Measurements from ENCODE around the gene MED28.
"Not testable (repeated sequence)": the region's sequence is repeated elsewhere in the genome, so short reads cannot be mapped to it uniquely, and the experiment has no call there.

The MED28 gene

GRCh38 chr4:17618926-17619325 lies 4.5 kb downstream of the MED28 start:
- no peak for DNase-seq (ENCODE audit: low spot score)

GRCh38 chr4:17619416-17620105 lies 5.1 kb downstream of the MED28 start:
- DNase-seq (ENCODE audit: low spot score) = no peak

GRCh38 chr4:17623451-17624001 lies 9.1 kb downstream of the MED28 start:
- peak; percentile 33 for DNase-seq (ENCODE audit: low spot score)

GRCh38 chr4:17624821-17625220 lies 10.4 kb downstream of the MED28 start:
- DNase-seq (ENCODE audit: low spot score) = no peak

GRCh38 chr4:17630228-17630627 lies 15.8 kb downstream of the MED28 start:
- DNase-seq (ENCODE audit: low spot score) = no peak

GRCh38 chr4:17633600-17633999 lies 19.2 kb downstream of the MED28 start:
- DNase-seq (ENCODE audit: low spot score) = no peak

GRCh38 chr4:17635056-17635455 lies 20.6 kb downstream of the MED28 start:
- DNase-seq (ENCODE audit: low spot score) = no peak

GRCh38 chr4:17636341-17636695 lies 21.9 kb downstream of the MED28 start:
- no peak for DNase-seq (ENCODE audit: low spot score)

GRCh38 chr4:17636696-17637622 lies 22.5 kb downstream of the MED28 start:
- DNase-seq (ENCODE audit: low spot score) = peak; percentile 89

GRCh38 chr4:17639136-17639535 lies 24.7 kb downstream of the MED28 start:
- DNase-seq (ENCODE audit: low spot score) = no peak

- no peak for DNase-seq (ENCODE audit: low spot score)
Observed at GRCh38 chr4:17642398-17642783, 27.9 kb downstream of the MED28 start.

GRCh38 chr4:17646693-17647092 lies 32.3 kb downstream of the MED28 start:
- no peak for DNase-seq (ENCODE audit: low spot score)

GRCh38 chr4:17647176-17647806 lies 32.9 kb downstream of the MED28 start:
- no peak for DNase-seq (ENCODE audit: low spot score)

- no peak for DNase-seq (ENCODE audit: low spot score)
Observed at GRCh38 chr4:17647927-17648326, 33.5 kb downstream of the MED28 start.

- no peak for DNase-seq (ENCODE audit: low spot score)
Observed at GRCh38 chr4:17650406-17650805, 36.0 kb downstream of the MED28 start.

GRCh38 chr4:17654701-17655100 lies 40.3 kb downstream of the MED28 start:
- no peak for DNase-seq (ENCODE audit: low spot score)

GRCh38 chr4:17657090-17657489 lies 42.6 kb downstream of the MED28 start:
- DNase-seq (ENCODE audit: low spot score) = no peak

- no peak for DNase-seq (ENCODE audit: low spot score)
Observed at GRCh38 chr4:17657849-17658248, 43.4 kb downstream of the MED28 start.

- not testable (repeated sequence) for DNase-seq (ENCODE audit: low spot score)
Observed at GRCh38 chr4:17659196-17659595, 44.8 kb downstream of the MED28 start.

- DNase-seq (ENCODE audit: low spot score) = no peak
Observed at GRCh38 chr4:17662694-17663093, 48.3 kb downstream of the MED28 start.

- no peak for DNase-seq (ENCODE audit: low spot score)
Observed at GRCh38 chr4:17664755-17665154, 50.3 kb downstream of the MED28 start.

GRCh38 chr4:17665346-17665745 lies 50.9 kb downstream of the MED28 start:
- DNase-seq (ENCODE audit: low spot score) = no peak

- no peak for DNase-seq (ENCODE audit: low spot score)
Observed at GRCh38 chr4:17665852-17666251, 51.4 kb downstream of the MED28 start.
